GM21529 (cell line): ENCODE measurements around the gene GADD45A.

Experiments used
- ATAC-seq: cut with Tn5 transposase; IDR thresholded peaks from one replicate; pipeline ENCODE4 v1.9.1; 2021; ENCODE audit not compliant: unreplicated experiment

GADD45A gene

GRCh38 chr1:67687649-67688048 is 2.6 kb downstream of the GADD45A start:
- no peak for ATAC-seq

GRCh38 chr1:67688526-67689219 is 3.7 kb downstream of the GADD45A start:
- no peak for ATAC-seq

GRCh38 chr1:67689267-67690017 is 4.4 kb downstream of the GADD45A start:
- no peak for ATAC-seq

- no peak for ATAC-seq
Observed at GRCh38 chr1:67690018-67690363, 5.0 kb downstream of the GADD45A start.

GRCh38 chr1:67690411-67690810 is 5.4 kb downstream of the GADD45A start:
- no peak for ATAC-seq

GRCh38 chr1:67691712-67692111 is 6.7 kb downstream of the GADD45A start:
- no peak for ATAC-seq

GRCh38 chr1:67695963-67696362 is 11.0 kb downstream of the GADD45A start:
- ATAC-seq, result no peak

GRCh38 chr1:67696708-67697107 is 11.7 kb downstream of the GADD45A start:
- ATAC-seq, result no peak

GRCh38 chr1:67700220-67700619 is 15.2 kb downstream of the GADD45A start:
- no peak for ATAC-seq

GRCh38 chr1:67700692-67701410 is 15.8 kb downstream of the GADD45A start:
- ATAC-seq, result peak; percentile 64

GRCh38 chr1:67701876-67702275 is 16.9 kb downstream of the GADD45A start:
- no peak for ATAC-seq

GRCh38 chr1:67704351-67704750 is 19.4 kb downstream of the GADD45A start:
- ATAC-seq, result no peak

GRCh38 chr1:67705735-67706453 is 20.9 kb downstream of the GADD45A start:
- ATAC-seq, result no peak

- ATAC-seq, result no peak
Observed at GRCh38 chr1:67708606-67709005, 23.6 kb downstream of the GADD45A start.

- ATAC-seq, result no peak
Observed at GRCh38 chr1:67710417-67710816, 25.4 kb downstream of the GADD45A start.

- ATAC-seq, result peak; percentile 27
Observed at GRCh38 chr1:67711158-67711854, 26.3 kb downstream of the GADD45A start.

- ATAC-seq, result peak; percentile 85
Observed at GRCh38 chr1:67711855-67712212, 26.8 kb downstream of the GADD45A start.

GRCh38 chr1:67713057-67713846 is 28.3 kb downstream of the GADD45A start:
- no peak for ATAC-seq

GRCh38 chr1:67715819-67716218 is 30.8 kb downstream of the GADD45A start:
- no peak for ATAC-seq

- no peak for ATAC-seq
Observed at GRCh38 chr1:67716800-67717199, 31.8 kb downstream of the GADD45A start.
